Smooth muscle cell of bladder (primary cell): Measurements from ENCODE around the gene NPIPB2. TPM values are rescaled to one million over a fixed set of nuclear protein-coding genes. Genes with fewer than 3 reads are reported as not detected.

Experiments
- total RNA-seq: library from RNA; depleted of rRNA; stranded (reverse); fragments of >200 nt; gene quantifications from 2 replicates; pipeline ENCODE4 v1.2.3, GENCODE V29; 2014

Gene NPIPB2
- 4.3 and 5.7 TPM in 2 replicates for total RNA-seq

DNA sequence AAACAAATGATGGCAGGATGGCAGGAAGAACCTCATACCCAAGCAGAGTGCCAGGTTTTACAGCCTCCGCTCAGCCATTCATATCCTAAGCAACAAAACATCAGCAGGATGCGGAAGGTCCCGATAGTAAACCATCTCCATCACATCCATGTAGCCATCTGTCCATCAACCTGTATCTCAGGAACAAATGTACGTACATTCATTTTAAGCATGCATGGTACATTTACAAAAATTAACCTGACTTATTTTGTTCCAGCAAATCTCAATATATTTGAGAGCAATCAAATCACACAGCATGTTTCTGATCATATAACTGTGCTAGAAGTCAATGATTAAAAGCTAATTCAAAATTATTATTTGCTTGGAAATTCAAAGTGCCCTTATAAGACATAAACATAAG lies at the start of gene NPIPB2:
TSS of gene NPIPB2 (minus strand) at position 101 of the 400 bp plus-strand sequence. CDS start at position 101, 0 bp downstream.

DNA sequence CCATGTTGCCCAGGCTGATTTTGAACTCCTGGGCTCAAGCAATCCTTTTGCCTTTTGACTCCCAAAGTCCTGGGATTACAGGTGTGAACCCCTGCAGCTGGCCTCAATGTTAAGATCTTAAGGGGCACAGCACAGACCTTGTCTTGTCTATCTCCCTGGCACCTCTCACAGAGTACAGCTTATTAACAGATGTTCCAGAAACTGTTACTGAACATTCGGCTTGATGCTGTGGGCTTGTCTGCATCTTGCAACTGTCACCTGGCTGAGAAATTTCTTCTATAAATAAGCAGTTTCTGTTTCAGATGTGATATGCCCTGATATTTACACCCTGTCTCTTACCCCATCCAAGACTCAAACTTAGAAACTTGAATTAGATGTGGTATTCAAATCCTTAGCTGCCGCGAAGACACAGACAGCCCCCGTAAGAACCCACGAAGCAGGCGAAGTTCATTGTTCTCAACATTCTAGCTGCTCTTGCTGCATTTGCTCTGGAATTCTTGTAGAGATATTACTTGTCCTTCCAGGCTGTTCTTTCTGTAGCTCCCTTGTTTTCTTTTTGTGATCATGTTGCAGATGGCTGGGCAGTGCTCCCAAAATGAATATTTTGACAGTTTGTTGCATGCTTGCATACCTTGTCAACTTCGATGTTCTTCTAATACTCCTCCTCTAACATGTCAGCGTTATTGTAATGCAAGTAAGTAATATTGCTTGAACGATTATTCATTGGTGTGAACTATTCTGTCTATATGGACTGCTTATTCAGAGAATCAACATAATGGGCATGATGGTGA lies 23.1 kb upstream of the NPIPB2 start, which contains the start of gene TNFRSF17:
TSS of gene TNFRSF17 (plus strand) at position 450 of the 791 bp plus-strand sequence. CDS start at position 565, 115 bp downstream.

DNA sequence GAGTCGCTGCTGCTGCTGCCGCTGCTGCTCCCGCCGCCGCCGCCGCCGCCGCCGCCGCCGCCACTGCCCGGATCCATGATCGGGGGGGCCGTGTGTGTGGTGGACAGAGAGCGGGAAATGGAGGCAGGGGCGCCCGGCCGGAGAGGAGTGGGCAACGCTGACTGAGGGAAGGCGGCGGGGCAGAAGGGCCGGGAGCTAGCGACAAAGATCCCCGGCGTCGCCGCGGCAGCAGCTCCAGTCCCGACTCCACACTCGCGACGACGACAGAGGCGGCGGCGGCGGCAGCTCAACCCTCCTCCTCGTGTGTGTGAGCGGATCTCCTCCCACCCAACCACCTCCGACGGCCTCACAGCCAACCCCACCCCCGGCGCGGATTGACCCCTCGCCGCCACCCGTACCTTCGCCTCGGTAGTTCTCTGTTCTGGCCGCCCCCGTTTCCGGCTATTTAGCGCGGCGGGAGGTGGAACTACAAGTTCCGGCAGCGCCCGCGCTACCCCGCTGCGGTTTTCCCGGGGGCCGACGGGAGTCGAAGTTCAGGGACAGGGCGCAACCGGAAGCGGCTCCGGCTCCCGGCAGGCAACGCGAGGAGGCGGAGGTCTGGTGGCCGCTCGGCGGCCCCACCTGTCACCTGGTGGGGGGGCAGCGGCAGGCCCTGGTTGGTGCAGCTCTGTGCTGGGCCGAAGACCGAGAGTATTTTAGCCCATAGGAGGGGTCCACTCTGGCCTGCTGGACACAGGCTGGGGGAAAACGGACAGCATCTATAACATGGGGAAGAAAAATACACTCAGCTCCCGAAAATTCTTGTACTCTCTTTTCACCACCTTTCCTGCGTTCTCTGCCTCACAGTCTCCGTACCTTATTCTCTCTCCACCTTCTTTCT lies 26.0 kb downstream of the NPIPB2 start, which contains the start of gene GSPT1:
TSS of gene GSPT1 (minus strand) at position 313 of the 880 bp plus-strand sequence. CDS start at position 77, 236 bp downstream.

Other genes with a start within 250 kb of the NPIPB2 start
- gene TXNDC11, start 199.2 kb downstream of the NPIPB2 start, total RNA-seq = 29.6 and 30.0 TPM in 2 replicates
- 23.9 and 27.9 TPM in 2 replicates for gene ZC3H7A, start 144.8 kb downstream of the NPIPB2 start, total RNA-seq
- 57.5 and 74.0 TPM in 2 replicates for gene RSL1D1, start 90.5 kb downstream of the NPIPB2 start, total RNA-seq
- 32.1 and 47.1 TPM in 2 replicates for gene GSPT1, start 26.1 kb downstream of the NPIPB2 start, total RNA-seq
- gene TNFRSF17, start 23.2 kb upstream of the NPIPB2 start, total RNA-seq = not detected in 2 replicates
- 16.2 and 19.3 TPM in 2 replicates for gene SNX29, start 34.7 kb upstream of the NPIPB2 start, total RNA-seq